DMS114 treated with DMSO at 0.1 percent for 48 hours (cell line): Measurements from ENCODE around the gene JAGN1.
"Not testable (repeated sequence)": the region's sequence is repeated elsewhere in the genome, so short reads cannot be mapped to it uniquely, and the experiment has no call there.

Experiments used
- DNase-seq: peaks from one replicate; lab custom pipeline; 2025; ENCODE audit not compliant: unreplicated experiment; lab: John Stamatoyannopoulos, UW

The JAGN1 gene

GRCh38 chr3:9866639-9867038 lies 23.8 kb upstream of the JAGN1 start:
- DNase-seq = no peak

GRCh38 chr3:9867106-9867505 lies 23.3 kb upstream of the JAGN1 start:
- no peak for DNase-seq

GRCh38 chr3:9869955-9870354 lies 20.5 kb upstream of the JAGN1 start:
- no peak for DNase-seq

- no peak for DNase-seq
These were observed 19.4 kb upstream of the JAGN1 start for GRCh38 chr3:9870978-9871377.

GRCh38 chr3:9872067-9872466 lies 18.3 kb upstream of the JAGN1 start:
- DNase-seq = not testable (repeated sequence)

- DNase-seq = no peak
These were observed 15.0 kb upstream of the JAGN1 start for GRCh38 chr3:9875448-9875847.

- not testable (repeated sequence) for DNase-seq
These were observed 14.2 kb upstream of the JAGN1 start for GRCh38 chr3:9876255-9876654.

- DNase-seq = no peak
These were observed 13.4 kb upstream of the JAGN1 start for GRCh38 chr3:9876991-9877390.

- no peak for DNase-seq
These were observed 11.7 kb upstream of the JAGN1 start for GRCh38 chr3:9878700-9879099.

- no peak for DNase-seq
These were observed 10.4 kb upstream of the JAGN1 start, which contains the start of gene CIDEC for GRCh38 chr3:9879830-9880549. TSS of gene CIDEC (minus strand) at chr3:9880253. CDS start at chr3:9878486, 1,767 bp downstream.

GRCh38 chr3:9881441-9881840 lies 9.0 kb upstream of the JAGN1 start:
- no peak for DNase-seq

GRCh38 chr3:9883706-9884554 lies 6.5 kb upstream of the JAGN1 start:
- no peak for DNase-seq

- DNase-seq = no peak
These were observed 5.8 kb upstream of the JAGN1 start for GRCh38 chr3:9884555-9885165.

- no peak for DNase-seq
These were observed 4.1 kb upstream of the JAGN1 start for GRCh38 chr3:9886328-9886727.

GRCh38 chr3:9887480-9887879 lies 2.9 kb upstream of the JAGN1 start:
- DNase-seq = no peak

- DNase-seq = no peak
These were observed 1.9 kb upstream of the JAGN1 start for GRCh38 chr3:9888540-9888939.

GRCh38 chr3:9889405-9889804 lies 1.0 kb upstream of the JAGN1 start:
- no peak for DNase-seq

- DNase-seq = no peak
These were observed 737 bp downstream of the JAGN1 start for GRCh38 chr3:9891072-9891622.

- DNase-seq = no peak
These were observed 3.3 kb downstream of the JAGN1 start for GRCh38 chr3:9893739-9894138.

- not testable (repeated sequence) for DNase-seq
These were observed 5.3 kb downstream of the JAGN1 start for GRCh38 chr3:9895715-9896114.

- not testable (repeated sequence) for DNase-seq
These were observed 6.5 kb downstream of the JAGN1 start for GRCh38 chr3:9896755-9897407.
